Gastroesophageal sphincter (tissue), 3 donors: Measurements from ENCODE around the gene NPIPA1.
"Not testable (repeated sequence)": the region's sequence is repeated elsewhere in the genome, so short reads cannot be mapped to it uniquely, and the experiment has no call there.

Experiments
- EP300 ChIP-seq: sonication (generic); formaldehyde crosslinking; IDR thresholded peaks from one replicate; pipeline ENCODE4 v1.6.1; 2017; ENCODE audit warnings: antibody characterized with exemption, mild to moderate bottlenecking
- POLR2A ChIP-seq, 2 donors: fragments of 450-650 bp; IDR thresholded peaks; one replicate each; pipeline ENCODE4 v1.6.1; 2017; ENCODE audit warnings: antibody characterized with exemption in 2 of 2, mild to moderate bottlenecking in 2 of 2, moderate library complexity in 1 of 2
- POLR2AphosphoS5 ChIP-seq: sonication (generic); formaldehyde crosslinking; IDR thresholded peaks from one replicate; pipeline ENCODE4 v1.6.1; 2017; ENCODE audit warnings: antibody characterized with exemption
- TF ChIP-seq, protein P1 (sequence below), 4 experiments: fragments of 200-600 bp in 2 of 4; fragments of 450-650 bp in 2 of 4; sonication (generic) in 1 of 4; IDR thresholded peaks; one replicate each; pipeline ENCODE4 v1.5.1; 2017 to 2019; ENCODE audit warnings: antibody characterized with exemption in 4 of 4, mild to moderate bottlenecking in 2 of 4, moderate library complexity in 2 of 4

DNA sequence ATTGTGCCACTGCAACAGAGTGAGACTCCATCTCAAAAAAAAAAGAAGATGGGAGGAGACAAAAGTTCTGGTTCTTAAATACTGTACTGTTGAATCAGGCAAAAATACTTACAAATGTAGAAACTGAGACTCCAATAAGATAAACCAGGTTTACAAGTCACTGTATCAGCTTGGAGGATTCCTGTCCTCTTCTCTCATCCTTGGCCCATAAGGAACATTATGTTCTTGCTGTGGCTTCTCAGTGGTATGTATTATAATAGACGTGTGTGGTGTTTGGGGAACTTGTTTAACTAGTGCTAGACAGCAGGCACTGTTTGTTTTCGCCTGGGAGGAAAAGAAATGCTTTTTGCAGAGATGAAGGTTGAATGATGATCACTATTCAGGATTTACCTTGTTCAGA, 45.3 kb downstream of the NPIPA1 start:
- TF ChIP-seq POLR2AphosphoS5: peak; percentile 23
- TF ChIP-seq, protein P1, sequence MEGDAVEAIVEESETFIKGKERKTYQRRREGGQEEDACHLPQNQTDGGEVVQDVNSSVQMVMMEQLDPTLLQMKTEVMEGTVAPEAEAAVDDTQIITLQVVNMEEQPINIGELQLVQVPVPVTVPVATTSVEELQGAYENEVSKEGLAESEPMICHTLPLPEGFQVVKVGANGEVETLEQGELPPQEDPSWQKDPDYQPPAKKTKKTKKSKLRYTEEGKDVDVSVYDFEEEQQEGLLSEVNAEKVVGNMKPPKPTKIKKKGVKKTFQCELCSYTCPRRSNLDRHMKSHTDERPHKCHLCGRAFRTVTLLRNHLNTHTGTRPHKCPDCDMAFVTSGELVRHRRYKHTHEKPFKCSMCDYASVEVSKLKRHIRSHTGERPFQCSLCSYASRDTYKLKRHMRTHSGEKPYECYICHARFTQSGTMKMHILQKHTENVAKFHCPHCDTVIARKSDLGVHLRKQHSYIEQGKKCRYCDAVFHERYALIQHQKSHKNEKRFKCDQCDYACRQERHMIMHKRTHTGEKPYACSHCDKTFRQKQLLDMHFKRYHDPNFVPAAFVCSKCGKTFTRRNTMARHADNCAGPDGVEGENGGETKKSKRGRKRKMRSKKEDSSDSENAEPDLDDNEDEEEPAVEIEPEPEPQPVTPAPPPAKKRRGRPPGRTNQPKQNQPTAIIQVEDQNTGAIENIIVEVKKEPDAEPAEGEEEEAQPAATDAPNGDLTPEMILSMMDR (IDR thresholded peaks at IDR 0.05): not testable (repeated sequence)
- TF ChIP-seq EP300; POLR2A (IDR thresholded peaks at IDR 0.05): not testable (repeated sequence)
